HL-60 (cell line): ENCODE measurements around the gene TBCD.

Experiments
- GABPA ChIP-seq: IDR thresholded peaks from 2 replicates; pipeline ENCODE4 v1.6.1; 2012; ENCODE audit warnings: low read depth
- POLR2AphosphoS5 ChIP-seq: IDR thresholded peaks from 2 replicates; pipeline ENCODE4 v1.6.1; 2012; ENCODE audit warnings: low read depth
- SPI1 ChIP-seq: IDR thresholded peaks from 2 replicates; pipeline ENCODE4 v1.6.1; 2012; ENCODE audit warnings: low read depth, mild to moderate bottlenecking, borderline replicate concordance
- TF ChIP-seq, protein P1 (sequence below): IDR thresholded peaks from one replicate; pipeline ENCODE4 v1.5.1; 2011; ENCODE audit warnings: low read length, control low read depth, inconsistent platforms; ENCODE audit not compliant: insufficient read depth
- TF ChIP-seq, protein P2 (sequence below): IDR thresholded peaks from 2 replicates; pipeline ENCODE4 v1.6.1; 2012; ENCODE audit warnings: low read depth; ENCODE audit not compliant: insufficient replicate concordance

DNA sequence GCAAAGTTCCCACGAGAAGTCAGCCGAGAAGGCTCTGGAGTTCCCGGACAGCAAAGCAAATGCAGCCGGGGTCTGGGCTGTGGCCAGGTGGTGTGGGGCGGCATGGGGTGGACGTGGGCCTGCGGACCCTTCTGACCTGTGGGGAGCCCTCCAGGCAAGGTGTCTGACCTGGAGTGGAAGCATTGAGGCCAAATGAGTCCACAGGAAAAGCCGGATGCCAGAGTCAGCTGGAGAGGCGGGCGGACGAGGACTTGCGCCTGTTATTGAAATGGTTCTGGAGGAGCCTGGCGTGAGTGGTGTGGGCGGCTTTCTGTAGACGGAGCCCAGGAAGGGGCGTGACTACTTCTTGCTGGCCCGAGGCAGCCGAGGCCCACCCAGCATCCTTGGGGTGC lies 138.5 kb downstream of the TBCD start:
- TF ChIP-seq, protein P1, sequence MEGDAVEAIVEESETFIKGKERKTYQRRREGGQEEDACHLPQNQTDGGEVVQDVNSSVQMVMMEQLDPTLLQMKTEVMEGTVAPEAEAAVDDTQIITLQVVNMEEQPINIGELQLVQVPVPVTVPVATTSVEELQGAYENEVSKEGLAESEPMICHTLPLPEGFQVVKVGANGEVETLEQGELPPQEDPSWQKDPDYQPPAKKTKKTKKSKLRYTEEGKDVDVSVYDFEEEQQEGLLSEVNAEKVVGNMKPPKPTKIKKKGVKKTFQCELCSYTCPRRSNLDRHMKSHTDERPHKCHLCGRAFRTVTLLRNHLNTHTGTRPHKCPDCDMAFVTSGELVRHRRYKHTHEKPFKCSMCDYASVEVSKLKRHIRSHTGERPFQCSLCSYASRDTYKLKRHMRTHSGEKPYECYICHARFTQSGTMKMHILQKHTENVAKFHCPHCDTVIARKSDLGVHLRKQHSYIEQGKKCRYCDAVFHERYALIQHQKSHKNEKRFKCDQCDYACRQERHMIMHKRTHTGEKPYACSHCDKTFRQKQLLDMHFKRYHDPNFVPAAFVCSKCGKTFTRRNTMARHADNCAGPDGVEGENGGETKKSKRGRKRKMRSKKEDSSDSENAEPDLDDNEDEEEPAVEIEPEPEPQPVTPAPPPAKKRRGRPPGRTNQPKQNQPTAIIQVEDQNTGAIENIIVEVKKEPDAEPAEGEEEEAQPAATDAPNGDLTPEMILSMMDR = no peak
- TF ChIP-seq POLR2AphosphoS5 = no peak
- TF ChIP-seq SPI1 = no peak
- TF ChIP-seq, protein P2, sequence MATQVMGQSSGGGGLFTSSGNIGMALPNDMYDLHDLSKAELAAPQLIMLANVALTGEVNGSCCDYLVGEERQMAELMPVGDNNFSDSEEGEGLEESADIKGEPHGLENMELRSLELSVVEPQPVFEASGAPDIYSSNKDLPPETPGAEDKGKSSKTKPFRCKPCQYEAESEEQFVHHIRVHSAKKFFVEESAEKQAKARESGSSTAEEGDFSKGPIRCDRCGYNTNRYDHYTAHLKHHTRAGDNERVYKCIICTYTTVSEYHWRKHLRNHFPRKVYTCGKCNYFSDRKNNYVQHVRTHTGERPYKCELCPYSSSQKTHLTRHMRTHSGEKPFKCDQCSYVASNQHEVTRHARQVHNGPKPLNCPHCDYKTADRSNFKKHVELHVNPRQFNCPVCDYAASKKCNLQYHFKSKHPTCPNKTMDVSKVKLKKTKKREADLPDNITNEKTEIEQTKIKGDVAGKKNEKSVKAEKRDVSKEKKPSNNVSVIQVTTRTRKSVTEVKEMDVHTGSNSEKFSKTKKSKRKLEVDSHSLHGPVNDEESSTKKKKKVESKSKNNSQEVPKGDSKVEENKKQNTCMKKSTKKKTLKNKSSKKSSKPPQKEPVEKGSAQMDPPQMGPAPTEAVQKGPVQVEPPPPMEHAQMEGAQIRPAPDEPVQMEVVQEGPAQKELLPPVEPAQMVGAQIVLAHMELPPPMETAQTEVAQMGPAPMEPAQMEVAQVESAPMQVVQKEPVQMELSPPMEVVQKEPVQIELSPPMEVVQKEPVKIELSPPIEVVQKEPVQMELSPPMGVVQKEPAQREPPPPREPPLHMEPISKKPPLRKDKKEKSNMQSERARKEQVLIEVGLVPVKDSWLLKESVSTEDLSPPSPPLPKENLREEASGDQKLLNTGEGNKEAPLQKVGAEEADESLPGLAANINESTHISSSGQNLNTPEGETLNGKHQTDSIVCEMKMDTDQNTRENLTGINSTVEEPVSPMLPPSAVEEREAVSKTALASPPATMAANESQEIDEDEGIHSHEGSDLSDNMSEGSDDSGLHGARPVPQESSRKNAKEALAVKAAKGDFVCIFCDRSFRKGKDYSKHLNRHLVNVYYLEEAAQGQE = no peak
- TF ChIP-seq GABPA = no peak
